H1 (cell line): ENCODE results near the gene CERT1. TPM values are rescaled to one million over a fixed set of nuclear protein-coding genes. Genes with fewer than 3 reads are reported as not detected.

ENCODE experiments used
- BRCA1 ChIP-seq: IDR thresholded peaks from 2 replicates; pipeline ENCODE4 v1.6.1; 2012; ENCODE audit warnings: low read depth, low read length, improper control_type of control experiment
- CBX8 ChIP-seq: fragments of 300-800, 300-1000 bp; sonication (generic); IDR thresholded peaks from 2 replicates; pipeline ENCODE4 v1.7.1; 2016; ENCODE audit warnings: low read depth, low read length, borderline replicate concordance
- CHD1 ChIP-seq: IDR thresholded peaks from 2 replicates; pipeline ENCODE4 v1.6.1; 2012; ENCODE audit warnings: low read depth, low read length, improper control_type of control experiment
- EGR1 ChIP-seq: IDR thresholded peaks from 2 replicates; pipeline ENCODE4 v1.6.1; 2011; ENCODE audit warnings: low read depth, low read length, borderline replicate concordance
- EZH2 ChIP-seq: fragments of 200-600 bp; sonication (generic); IDR thresholded peaks from 2 replicates; pipeline ENCODE4 v1.7.1; 2012; ENCODE audit warnings: low read depth, mild to moderate bottlenecking, moderate library complexity, low read length, inconsistent platforms; ENCODE audit not compliant: severe bottlenecking
- GABPA ChIP-seq: IDR thresholded peaks from 2 replicates; pipeline ENCODE4 v1.6.1; 2011; ENCODE audit warnings: mild to moderate bottlenecking, low read length, moderate library complexity, borderline replicate concordance; ENCODE audit not compliant: insufficient read depth
- KDM4A ChIP-seq: IDR thresholded peaks from one replicate; pipeline ENCODE4 v1.7.1; 2012; ENCODE audit warnings: low read depth, mild to moderate bottlenecking, moderate library complexity, low read length, inconsistent platforms; ENCODE audit not compliant: severe bottlenecking
- NRF1 ChIP-seq: IDR thresholded peaks from 2 replicates; pipeline ENCODE4 v1.6.1; 2011; ENCODE audit warnings: mild to moderate bottlenecking, low read depth, low read length, improper control_type of control experiment
- PHF8 ChIP-seq: fragments of 200-600 bp; sonication (generic); conservative IDR thresholded peaks from 2 replicates; pipeline ENCODE4 v1.7.1; 2012; ENCODE audit warnings: low read depth, mild to moderate bottlenecking, inconsistent platforms, low read length, moderate library complexity
- SIN3A ChIP-seq, 2 experiments: IDR thresholded peaks in 1 of 2; conservative IDR thresholded peaks in 1 of 2; 2 replicates each; pipeline ENCODE4 v1.6.1; 2011 to 2012; ENCODE audit warnings: low read length in 2 of 2, improper control_type of control experiment in 1 of 2, low read depth in 1 of 2, mild to moderate bottlenecking in 1 of 2
- SIRT6 ChIP-seq: IDR thresholded peaks from one replicate; pipeline ENCODE4 v1.7.1; 2012; ENCODE audit warnings: low read length, inconsistent platforms
- SP2 ChIP-seq: IDR thresholded peaks from 2 replicates; pipeline ENCODE4 v1.6.1; 2012; ENCODE audit warnings: mild to moderate bottlenecking, low read length, inconsistent platforms
- SP4 ChIP-seq: IDR thresholded peaks from 2 replicates; pipeline ENCODE4 v1.6.1; 2012; ENCODE audit warnings: low read length, inconsistent platforms
- TCF12 ChIP-seq: IDR thresholded peaks from 2 replicates; pipeline ENCODE4 v1.6.1; 2011; ENCODE audit warnings: low read depth, mild to moderate bottlenecking, low read length
- USF2 ChIP-seq: IDR thresholded peaks from 2 replicates; pipeline ENCODE4 v1.6.1; 2011; ENCODE audit warnings: low read length, improper control_type of control experiment
- polyA plus RNA-seq, 7 experiments: library from polyadenylated mRNA; depleted of rRNA in 3 of 7; stranded (reverse) in 5 of 7; unstranded in 2 of 7; fragments of >200 nt in 5 of 7; fragments of 200-250 nt in 2 of 7; gene quantifications; 1 replicate in 5 of 7; 2 replicates in 1 of 7; 4 replicates in 1 of 7; pipeline versions ENCODE4 v1.2.1 to v1.2.3, GENCODE V29; 2011 to 2013; ENCODE audit warnings: missing spikeins in 2 of 7, mixed read lengths in 2 of 7
- total RNA-seq: library from RNA; stranded (reverse); fragmentation: NEBNext Ultra II Directional; extraction: Animal tissue kit (Norgen Biotek cat#: 25700); gene quantifications from 2 replicates; pipeline ENCODE4 v1.2.1, GENCODE V29; 2021
- TF ChIP-seq, protein P1 (sequence below), 3 experiments: IDR thresholded peaks; 1 replicate in 2 of 3; 2 replicates in 1 of 3; pipeline versions ENCODE4 v1.5.1 to v1.6.1; 2011; ENCODE audit warnings: low read length in 3 of 3, mild to moderate bottlenecking in 3 of 3, inconsistent platforms in 2 of 3, low read depth in 1 of 3, moderate library complexity in 1 of 3; ENCODE audit not compliant: insufficient read depth in 1 of 3; ENCODE audit errors: control extremely low read depth in 1 of 3

CERT1 gene
- total and polyA plus RNA-seq, 2 of the 8 experiments (the other 6 are each of a cell fraction or from before 2014, with no cell fraction given) = 7.8 to 55.3 TPM

GRCh38 chr5:75336615-75337336 lies 174.7 kb downstream of the CERT1 start, which contains the start of gene HMGCR (continued):
- TF ChIP-seq SIRT6 = no peak
- TF ChIP-seq SP2 = no peak
- no peak for TF ChIP-seq TCF12
- TF ChIP-seq CHD1 = peak; percentile 34; the same call in 1 of the 2 replicates
- TF ChIP-seq PHF8 = peak; percentile 50; the same call in 1 of the 2 replicates
- TF ChIP-seq CBX8 = no peak
- no peak for TF ChIP-seq NRF1
- TF ChIP-seq KDM4A = peak; percentile 20
- TF ChIP-seq SP4 = no peak; the same call in 1 of the 2 replicates
- TF ChIP-seq GABPA = no peak
- 0 out of 2 replicates have a peak, but pooled peaks have one; percentile 24 for TF ChIP-seq BRCA1
- 0 out of 2 replicates have a peak, but pooled peaks have one; percentile 12 for TF ChIP-seq USF2
- TF ChIP-seq EZH2 = no peak
- peak in 1 of 2 experiments; percentile 75; a peak in 2 of 4 replicates for TF ChIP-seq SIN3A (conservative IDR thresholded peaks at IDR 0.05 in 1 of 2, IDR thresholded peaks at IDR 0.05 in 1 of 2; ENCODE audit: low read depth in 1 of 2, low read length in 2 of 2)
- TF ChIP-seq, protein P1, sequence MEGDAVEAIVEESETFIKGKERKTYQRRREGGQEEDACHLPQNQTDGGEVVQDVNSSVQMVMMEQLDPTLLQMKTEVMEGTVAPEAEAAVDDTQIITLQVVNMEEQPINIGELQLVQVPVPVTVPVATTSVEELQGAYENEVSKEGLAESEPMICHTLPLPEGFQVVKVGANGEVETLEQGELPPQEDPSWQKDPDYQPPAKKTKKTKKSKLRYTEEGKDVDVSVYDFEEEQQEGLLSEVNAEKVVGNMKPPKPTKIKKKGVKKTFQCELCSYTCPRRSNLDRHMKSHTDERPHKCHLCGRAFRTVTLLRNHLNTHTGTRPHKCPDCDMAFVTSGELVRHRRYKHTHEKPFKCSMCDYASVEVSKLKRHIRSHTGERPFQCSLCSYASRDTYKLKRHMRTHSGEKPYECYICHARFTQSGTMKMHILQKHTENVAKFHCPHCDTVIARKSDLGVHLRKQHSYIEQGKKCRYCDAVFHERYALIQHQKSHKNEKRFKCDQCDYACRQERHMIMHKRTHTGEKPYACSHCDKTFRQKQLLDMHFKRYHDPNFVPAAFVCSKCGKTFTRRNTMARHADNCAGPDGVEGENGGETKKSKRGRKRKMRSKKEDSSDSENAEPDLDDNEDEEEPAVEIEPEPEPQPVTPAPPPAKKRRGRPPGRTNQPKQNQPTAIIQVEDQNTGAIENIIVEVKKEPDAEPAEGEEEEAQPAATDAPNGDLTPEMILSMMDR (IDR thresholded peaks at IDR 0.05; ENCODE audit: control extremely low read depth in 1 of 3, insufficient read depth in 1 of 3, low read depth in 1 of 3, low read length in 3 of 3) = peak; percentile 56 to 69 (median 67)
- TF ChIP-seq EGR1 = no peak
